Ishikawa (cell line): Measurements from ENCODE around the gene ERC1.

Experiments
- CEBPB ChIP-seq: IDR thresholded peaks from 2 replicates; pipeline ENCODE4 v1.6.1; 2012
- EP300 ChIP-seq: IDR thresholded peaks from 2 replicates; pipeline ENCODE4 v1.6.1; 2012; ENCODE audit warnings: borderline replicate concordance
- FOXM1 ChIP-seq: IDR thresholded peaks from 2 replicates; pipeline ENCODE4 v1.6.1; 2012; ENCODE audit warnings: low read depth, borderline replicate concordance
- MAX ChIP-seq: IDR thresholded peaks from 2 replicates; pipeline ENCODE4 v1.6.1; 2012
- RAD21 ChIP-seq: IDR thresholded peaks from 2 replicates; pipeline ENCODE4 v1.6.1; 2012; ENCODE audit warnings: low read depth
- REST ChIP-seq: IDR thresholded peaks from 2 replicates; pipeline ENCODE4 v1.6.1; 2012; ENCODE audit warnings: low read depth, mild to moderate bottlenecking
- TAF1 ChIP-seq: IDR thresholded peaks from 2 replicates; pipeline ENCODE4 v1.6.1; 2012; ENCODE audit warnings: low read depth, mild to moderate bottlenecking
- TCF12 ChIP-seq: IDR thresholded peaks from 2 replicates; pipeline ENCODE4 v1.6.1; 2012; ENCODE audit warnings: low read depth
- YY1 ChIP-seq: IDR thresholded peaks from 2 replicates; pipeline ENCODE4 v1.6.1; 2012; ENCODE audit warnings: low read depth
- ZBTB7A ChIP-seq: IDR thresholded peaks from 2 replicates; pipeline ENCODE4 v1.6.1; 2012; ENCODE audit warnings: low read depth

- TF ChIP-seq TAF1 (no peak), MAX (no peak), RAD21 (no peak), REST (no peak), EP300 (no peak), TCF12 (no peak), CEBPB (no peak), YY1 (no peak), FOXM1 (no peak), ZBTB7A (no peak)
These were observed 355.1 kb downstream of the ERC1 start for GRCh38 chr12:1346126-1346525.
